ENCODE measurements around the gene VSNL1. TPM values are rescaled to one million over a fixed set of nuclear protein-coding genes. Genes with fewer than 3 reads are reported as not detected.

Gene VSNL1
- total RNA-seq, 2 donors from 2014 or later, result 0.66 to 4.2 TPM

- no peak for DNase-seq
- Histone ChIP-seq H3K27me3 (no peaks in the 10 kb centered on the region), H3K4me3 (no peak overlapping the region), H3K9me3 (no peaks in the 10 kb centered on the region), H3K4me1 (no peaks in the 10 kb centered on the region), H3K27ac (no peak overlapping the region), H3K36me3 (replicated peaks in 1 of 2; ENCODE audit: insufficient read depth in 1 of 2, low read depth in 2 of 2) (no peaks in the 10 kb centered on the region)
- ATAC-seq, result no peak
- TF ChIP-seq POLR2A (IDR thresholded peaks at IDR 0.05) (no peak), CTCF (IDR thresholded peaks at IDR 0.05) (no peak)
- WGBS, 2 donors, result 34 to 47% methylated on average over 1 of the region's 1 CpG
- intact Hi-C loops (cut with DNase I), result no loop called here
These were observed 31.2 kb downstream of the VSNL1 start for GRCh38 chr2:17571681-17572080.

GRCh38 chr2:17573085-17573803, 32.7 kb downstream of the VSNL1 start:
- intact Hi-C loops (cut with DNase I), result no loop called here
- ATAC-seq, result no peak
- no peaks in the 10 kb centered on the region for H3K27me3 ChIP-seq
- 69 to 70% methylated on average over 3 of the region's 3 CpGs for WGBS, 2 donors
- H3K4me1 ChIP-seq, result no peaks in the 10 kb centered on the region
- H3K9me3 ChIP-seq, result no peaks in the 10 kb centered on the region
- TF ChIP-seq POLR2A (IDR thresholded peaks at IDR 0.05), result no peak
- TF ChIP-seq CTCF (IDR thresholded peaks at IDR 0.05), result peak in 1 of 7 experiments; percentile 31
- no peak for DNase-seq
- no peaks in the 10 kb centered on the region for H3K36me3 ChIP-seq (replicated peaks in 1 of 2; ENCODE audit: insufficient read depth in 1 of 2, low read depth in 2 of 2)
- H3K27ac ChIP-seq, result no peak overlapping the region
- H3K4me3 ChIP-seq, result no peak overlapping the region

DNA sequence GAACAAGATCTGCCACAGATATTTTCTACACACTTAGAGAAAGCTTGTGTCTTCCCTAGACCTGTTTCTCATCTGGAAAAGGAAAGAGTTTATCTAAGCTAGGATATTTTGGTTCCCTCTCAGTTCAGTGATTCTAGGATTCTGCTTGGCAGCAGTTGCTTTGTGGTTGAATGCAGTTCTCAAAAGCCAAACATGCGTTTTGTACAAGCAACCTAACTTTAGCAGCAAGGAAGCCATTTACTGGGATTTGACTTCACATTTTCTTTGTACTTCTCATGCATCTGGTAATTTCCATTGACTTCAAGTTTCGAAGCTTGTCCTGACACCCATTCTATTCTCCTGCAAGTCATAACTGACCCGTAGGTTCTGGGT, 33.3 kb downstream of the VSNL1 start:
- Histone ChIP-seq H3K27me3 (no peaks in the 10 kb centered on the region), H3K27ac (no peak overlapping the region), H3K9me3 (no peaks in the 10 kb centered on the region), H3K36me3 (replicated peaks in 1 of 2; ENCODE audit: insufficient read depth in 1 of 2, low read depth in 2 of 2) (no peaks in the 10 kb centered on the region), H3K4me1 (no peaks in the 10 kb centered on the region), H3K4me3 (no peak overlapping the region)
- no peak for TF ChIP-seq POLR2A (IDR thresholded peaks at IDR 0.05)
- TF ChIP-seq CTCF (IDR thresholded peaks at IDR 0.05), result no peak
- intact Hi-C loops (cut with DNase I), result no loop called here
- DNase-seq (no peak), ATAC-seq (no peak)
- 57 to 69% methylated on average over 3 of the region's 3 CpGs for WGBS, 2 donors

DNA sequence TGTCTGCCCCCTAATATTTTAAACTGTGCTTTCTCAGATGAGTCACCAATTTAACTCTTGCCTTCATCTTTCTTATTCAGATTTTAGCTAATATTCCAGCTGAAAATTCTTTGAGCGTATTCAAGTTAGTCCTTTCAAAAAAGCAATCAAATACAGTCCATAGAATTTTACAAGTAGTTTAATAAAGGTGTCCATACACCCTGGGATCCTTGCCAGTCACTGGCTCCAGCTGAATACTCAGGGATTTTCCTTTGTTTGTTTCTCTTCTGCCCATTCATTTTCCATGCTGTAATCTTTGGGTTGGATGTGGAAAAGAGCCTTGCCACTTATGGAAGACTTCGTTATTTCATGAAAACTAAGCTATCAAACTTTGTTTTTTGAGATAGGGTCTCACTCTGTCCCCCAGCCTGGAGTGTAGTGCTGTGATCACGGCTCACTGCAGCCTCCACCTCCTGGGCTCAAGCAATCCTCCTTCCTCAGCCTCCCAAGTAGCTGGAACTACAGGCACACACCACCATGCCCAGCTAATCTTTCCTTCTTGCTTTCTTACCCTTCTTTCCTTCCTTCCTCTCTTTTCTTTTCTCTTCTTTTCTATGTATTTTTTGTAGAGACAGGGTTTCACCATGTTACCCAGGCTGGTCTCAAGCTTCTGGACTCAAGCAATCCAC, 34.0 kb downstream of the VSNL1 start:
- no peak overlapping the region for H3K4me3 ChIP-seq
- no peak overlapping the region for H3K27ac ChIP-seq
- ATAC-seq (no peak), DNase-seq (no peak)
- intact Hi-C loops (cut with DNase I), result no loop called here
- WGBS, 2 donors, result 72 to 80% methylated on average over 3 of the region's 3 CpGs
- H3K36me3 ChIP-seq (replicated peaks in 1 of 2; ENCODE audit: insufficient read depth in 1 of 2, low read depth in 2 of 2), result no peaks in the 10 kb centered on the region
- H3K27me3 ChIP-seq, result no peaks in the 10 kb centered on the region
- TF ChIP-seq POLR2A (IDR thresholded peaks at IDR 0.05), result no peak
- no peak for TF ChIP-seq CTCF (IDR thresholded peaks at IDR 0.05)
- no peaks in the 10 kb centered on the region for H3K9me3 ChIP-seq
- H3K4me1 ChIP-seq, result no peaks in the 10 kb centered on the region

DNA sequence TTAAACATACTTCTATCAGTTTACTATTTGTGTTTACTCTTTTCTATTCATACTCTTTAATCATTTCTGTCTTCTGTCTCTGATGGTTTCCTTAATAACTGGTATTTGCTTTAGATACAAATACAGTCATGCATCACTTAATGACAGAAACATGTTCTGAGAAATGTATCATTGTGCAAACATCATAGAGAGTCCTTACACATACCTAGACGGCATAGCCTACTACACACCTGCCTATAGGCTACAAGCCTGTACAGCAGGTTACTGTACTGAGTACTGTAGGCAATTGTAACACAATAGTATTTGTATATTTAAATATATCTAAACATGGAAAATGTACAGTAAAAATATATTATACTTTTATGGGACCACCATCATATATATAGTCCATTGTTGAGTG, 36.3 kb downstream of the VSNL1 start:
- Histone ChIP-seq H3K9me3 (no peaks in the 10 kb centered on the region), H3K36me3 (replicated peaks in 1 of 2; ENCODE audit: insufficient read depth in 1 of 2, low read depth in 2 of 2) (no peaks in the 10 kb centered on the region), H3K4me1 (no peaks in the 10 kb centered on the region), H3K4me3 (no peak overlapping the region), H3K27ac (no peak overlapping the region), H3K27me3 (no peaks in the 10 kb centered on the region)
- WGBS, 2 donors, result 47 to 59% methylated on average over 1 of the region's 1 CpG
- TF ChIP-seq CTCF (IDR thresholded peaks at IDR 0.05) (no peak), POLR2A (IDR thresholded peaks at IDR 0.05) (no peak)
- DNase-seq (no peak), ATAC-seq (no peak)
- intact Hi-C loops (cut with DNase I), result no loop called here

Data from body of pancreas (tissue), 4 donors.